ENCODE data around the gene AP2A1.

The AP2A1 gene

DNA sequence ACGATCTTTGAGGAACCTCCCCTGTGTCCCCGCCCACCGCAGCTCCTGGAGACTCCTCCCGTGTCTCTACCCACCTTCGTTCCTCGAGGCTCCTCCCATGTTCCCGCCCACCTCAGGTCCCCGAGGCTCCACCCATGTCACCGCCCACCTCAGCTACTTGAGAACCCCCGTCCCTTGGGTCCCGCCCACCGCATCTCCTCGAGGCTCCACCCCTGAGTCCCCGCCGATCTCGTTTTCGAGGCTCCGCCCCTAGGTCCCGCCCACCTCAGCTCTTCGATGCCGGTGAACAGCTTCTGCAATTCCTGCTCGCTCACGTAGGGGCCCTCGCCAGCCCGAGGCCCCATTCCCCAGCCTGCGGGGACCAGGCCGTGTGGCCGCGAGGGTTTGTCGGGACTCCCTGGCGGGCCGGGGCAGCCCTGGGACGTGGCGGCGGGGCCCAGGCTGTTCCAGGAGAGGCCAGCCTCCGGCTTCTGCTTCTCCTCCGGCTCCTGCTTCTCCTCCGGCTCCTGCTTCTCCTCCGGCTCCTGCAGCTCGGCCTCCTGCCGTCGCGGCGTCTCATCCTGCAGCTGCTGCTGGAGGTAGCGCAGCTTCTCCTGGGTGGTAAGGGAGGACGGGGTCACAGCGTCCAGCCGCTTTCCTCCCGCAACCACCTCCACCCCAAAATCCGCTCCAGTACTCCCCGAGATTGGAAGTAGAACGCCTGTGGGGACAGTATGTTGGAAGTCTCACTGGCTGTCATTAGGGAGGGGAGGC is 20.4 kb upstream of the AP2A1 start:
- TF ChIP-seq, protein P1, sequence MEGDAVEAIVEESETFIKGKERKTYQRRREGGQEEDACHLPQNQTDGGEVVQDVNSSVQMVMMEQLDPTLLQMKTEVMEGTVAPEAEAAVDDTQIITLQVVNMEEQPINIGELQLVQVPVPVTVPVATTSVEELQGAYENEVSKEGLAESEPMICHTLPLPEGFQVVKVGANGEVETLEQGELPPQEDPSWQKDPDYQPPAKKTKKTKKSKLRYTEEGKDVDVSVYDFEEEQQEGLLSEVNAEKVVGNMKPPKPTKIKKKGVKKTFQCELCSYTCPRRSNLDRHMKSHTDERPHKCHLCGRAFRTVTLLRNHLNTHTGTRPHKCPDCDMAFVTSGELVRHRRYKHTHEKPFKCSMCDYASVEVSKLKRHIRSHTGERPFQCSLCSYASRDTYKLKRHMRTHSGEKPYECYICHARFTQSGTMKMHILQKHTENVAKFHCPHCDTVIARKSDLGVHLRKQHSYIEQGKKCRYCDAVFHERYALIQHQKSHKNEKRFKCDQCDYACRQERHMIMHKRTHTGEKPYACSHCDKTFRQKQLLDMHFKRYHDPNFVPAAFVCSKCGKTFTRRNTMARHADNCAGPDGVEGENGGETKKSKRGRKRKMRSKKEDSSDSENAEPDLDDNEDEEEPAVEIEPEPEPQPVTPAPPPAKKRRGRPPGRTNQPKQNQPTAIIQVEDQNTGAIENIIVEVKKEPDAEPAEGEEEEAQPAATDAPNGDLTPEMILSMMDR (IDR thresholded peaks at IDR 0.05): no peak
- H3K27me3 Mint-ChIP-seq (ENCODE audit: low read depth, poor library complexity): peaks cover 10% of the 10 kb centered on the region
- H3K9me3 Mint-ChIP-seq: peaks cover 27% of the 10 kb centered on the region
- no peak overlapping the region for H3K27ac Mint-ChIP-seq
- H3K36me3 Mint-ChIP-seq (ENCODE audit: low read depth): no peaks in the 10 kb centered on the region
- H3K4me1 Mint-ChIP-seq: peaks cover 6% of the 10 kb centered on the region
- H3K4me3 Mint-ChIP-seq: no peak overlapping the region
- DNase-seq: peak; percentile 43

GRCh38 chr19:49749055-49749716 is 17.6 kb upstream of the AP2A1 start:
- no peak overlapping the region for H3K4me3 Mint-ChIP-seq
- no peaks in the 10 kb centered on the region for H3K36me3 Mint-ChIP-seq (ENCODE audit: low read depth)
- TF ChIP-seq, protein P1 (IDR thresholded peaks at IDR 0.05): no peak
- H3K27ac Mint-ChIP-seq: no peak overlapping the region
- H3K9me3 Mint-ChIP-seq: peaks cover 42% of the 10 kb centered on the region
- H3K27me3 Mint-ChIP-seq (ENCODE audit: low read depth, poor library complexity): peaks cover 13% of the 10 kb centered on the region
- DNase-seq: no peak
- H3K4me1 Mint-ChIP-seq: no peaks in the 10 kb centered on the region

GRCh38 chr19:49749771-49750170 is 17.0 kb upstream of the AP2A1 start:
- H3K9me3 Mint-ChIP-seq: peaks cover 46% of the 10 kb centered on the region
- no peak overlapping the region for H3K27ac Mint-ChIP-seq
- H3K27me3 Mint-ChIP-seq (ENCODE audit: low read depth, poor library complexity): peaks cover 13% of the 10 kb centered on the region
- no peaks in the 10 kb centered on the region for H3K4me1 Mint-ChIP-seq
- TF ChIP-seq, protein P1 (IDR thresholded peaks at IDR 0.05): no peak
- H3K36me3 Mint-ChIP-seq (ENCODE audit: low read depth): no peaks in the 10 kb centered on the region
- DNase-seq: no peak
- no peak overlapping the region for H3K4me3 Mint-ChIP-seq

DNA sequence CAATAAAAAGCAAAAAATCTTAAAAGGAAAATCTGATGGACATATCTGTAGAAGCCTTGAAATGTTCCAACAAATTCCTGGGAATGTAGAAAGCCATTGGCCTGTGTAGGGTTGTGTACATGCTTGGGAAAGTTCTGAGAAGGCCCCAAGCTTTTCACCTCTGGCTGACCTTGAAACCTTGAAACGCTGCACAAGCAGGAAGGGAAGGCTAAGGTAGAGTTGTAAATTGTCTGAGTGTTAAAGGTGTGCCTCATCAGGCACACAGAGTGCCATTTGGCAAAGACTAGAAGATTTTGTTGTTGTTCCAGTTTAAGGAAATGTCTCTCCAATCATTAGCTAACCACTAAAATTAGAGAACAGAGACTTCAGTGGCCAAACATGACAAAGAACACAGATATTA is 14.1 kb upstream of the AP2A1 start:
- TF ChIP-seq, protein P1 (IDR thresholded peaks at IDR 0.05): no peak
- Mint-ChIP-seq H3K9me3 (peaks cover 50% of the 10 kb centered on the region), H3K27me3 (ENCODE audit: low read depth, poor library complexity) (peaks cover 20% of the 10 kb centered on the region), H3K36me3 (ENCODE audit: low read depth) (no peaks in the 10 kb centered on the region), H3K4me3 (no peak overlapping the region), H3K4me1 (no peaks in the 10 kb centered on the region), H3K27ac (no peak overlapping the region)
- no peak for DNase-seq

DNA sequence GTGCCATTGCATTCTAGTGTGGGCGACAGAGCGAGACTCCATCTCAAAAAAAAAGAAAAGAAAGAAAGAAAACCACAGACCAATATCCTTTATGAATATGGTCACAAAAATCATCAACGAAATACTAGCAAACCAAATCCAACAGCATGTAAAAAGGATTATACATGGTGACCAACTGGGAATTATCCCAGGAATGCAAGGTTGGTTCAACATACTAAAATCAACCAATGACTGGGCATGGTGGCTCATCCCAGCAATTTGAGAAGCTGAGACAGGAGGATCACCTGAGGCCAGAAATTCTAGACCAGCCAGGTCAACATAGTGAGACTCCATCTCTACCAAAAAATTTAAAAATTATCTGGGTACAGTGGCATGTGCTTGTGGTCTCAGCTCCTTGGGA is 10.8 kb upstream of the AP2A1 start:
- Mint-ChIP-seq H3K4me3 (no peak overlapping the region), H3K4me1 (peaks cover 7% of the 10 kb centered on the region), H3K9me3 (peaks cover 50% of the 10 kb centered on the region), H3K27me3 (ENCODE audit: low read depth, poor library complexity) (peaks cover 27% of the 10 kb centered on the region), H3K36me3 (ENCODE audit: low read depth) (no peaks in the 10 kb centered on the region), H3K27ac (no peak overlapping the region)
- no peak for DNase-seq
- TF ChIP-seq, protein P1 (IDR thresholded peaks at IDR 0.05): no peak

Measured in nephron progenitor cell (in vitro differentiated cells).